Epithelial cell of proximal tubule (primary cell): ENCODE results near the gene GDF2. TPM values are rescaled to one million over a fixed set of nuclear protein-coding genes. Genes with fewer than 3 reads are reported as not detected.

Experiments
- DNase-seq: peaks from one replicate; pipeline ENCODE4 v3.0.0-alpha.2; 2011; ENCODE audit warnings: low read depth
- H3K4me3 ChIP-seq: 2 replicates; pipeline ENCODE4 v1.5.1; 2011; ENCODE audit warnings: low read depth, mild to moderate bottlenecking, low read length
- CTCF ChIP-seq: conservative IDR thresholded peaks from 2 replicates; pipeline ENCODE4 v1.5.1; 2012; ENCODE audit warnings: low read depth, mild to moderate bottlenecking, low read length
- total RNA-seq: library from RNA; depleted of rRNA; stranded (reverse); fragments of >200 nt; gene quantifications from 2 replicates; pipeline ENCODE4 v1.2.3, GENCODE V29; 2015

Gene GDF2
- total RNA-seq, 1 donor from 2014 or later, result not detected

GRCh38 chr10:47372726-47373125 lies 50.5 kb downstream of the GDF2 start:
- no peak for DNase-seq
- no peak overlapping the region for H3K4me3 ChIP-seq
- TF ChIP-seq CTCF, result no peak

- no peak for TF ChIP-seq CTCF
- no peak overlapping the region for H3K4me3 ChIP-seq
- no peak for DNase-seq
These were observed 52.6 kb downstream of the GDF2 start for GRCh38 chr10:47374611-47375536.

- no peak overlapping the region for H3K4me3 ChIP-seq
- no peak for TF ChIP-seq CTCF
- DNase-seq, result no peak
These were observed 54.4 kb downstream of the GDF2 start for GRCh38 chr10:47376522-47377220.

Other genes starting within 250 kb of the GDF2 start
- not detected in 2 replicates for gene GDF10, start 22.3 kb upstream of the GDF2 start, total RNA-seq
- gene RBP3, start 25.9 kb downstream of the GDF2 start, total RNA-seq, result not detected in 2 replicates
- 0.63 and 2.1 TPM in 2 replicates for gene ZNF488, start 61.8 kb downstream of the GDF2 start, total RNA-seq
- 1.4 and 6.0 TPM in 2 replicates for gene ANXA8, start 161.7 kb downstream of the GDF2 start, total RNA-seq
- not detected in 2 replicates for gene FAM25G, start 169.2 kb downstream of the GDF2 start, total RNA-seq
- 1.8 and 7.1 TPM in 2 replicates for gene AGAP9, start 201.2 kb downstream of the GDF2 start, total RNA-seq